WERI-Rb-1 (cell line): ENCODE results near the gene C1orf105.

Experiments used
- DNase-seq: peaks from one replicate; pipeline ENCODE4 v3.0.0-alpha.2; 2020
- H3K27ac ChIP-seq: fragments of 250-450 bp; sonication (Bioruptor Pico); 2 replicates; pipeline ENCODE4 v1.5.1; 2020; ENCODE audit warnings: mild to moderate bottlenecking, moderate library complexity
- H3K27me3 ChIP-seq: fragments of 250-450 bp; sonication (Bioruptor Pico); 2 replicates; pipeline ENCODE4 v1.5.1; 2021; ENCODE audit warnings: mild to moderate bottlenecking, low read depth, moderate library complexity; ENCODE audit not compliant: insufficient read depth, severe bottlenecking
- H3K36me3 ChIP-seq: fragments of 250-450 bp; sonication (Bioruptor Pico); 2 replicates; pipeline ENCODE4 v1.5.1; 2020; ENCODE audit warnings: mild to moderate bottlenecking, moderate library complexity
- H3K4me3 ChIP-seq: 2 replicates; pipeline ENCODE4 v1.5.1; 2011; ENCODE audit warnings: low read depth, mild to moderate bottlenecking, control low read depth, low read length
- H3K9me3 ChIP-seq: fragments of 250-450 bp; sonication (Bioruptor Pico); 2 replicates; pipeline ENCODE4 v1.5.1; 2021; ENCODE audit warnings: mild to moderate bottlenecking, moderate library complexity; ENCODE audit not compliant: severe bottlenecking
- TF ChIP-seq, protein P1 (sequence below): IDR thresholded peaks from 2 replicates; pipeline ENCODE4 v1.5.1; 2011; ENCODE audit warnings: low read depth, mild to moderate bottlenecking, control low read depth, inconsistent platforms, low read length

The C1orf105 gene

DNA sequence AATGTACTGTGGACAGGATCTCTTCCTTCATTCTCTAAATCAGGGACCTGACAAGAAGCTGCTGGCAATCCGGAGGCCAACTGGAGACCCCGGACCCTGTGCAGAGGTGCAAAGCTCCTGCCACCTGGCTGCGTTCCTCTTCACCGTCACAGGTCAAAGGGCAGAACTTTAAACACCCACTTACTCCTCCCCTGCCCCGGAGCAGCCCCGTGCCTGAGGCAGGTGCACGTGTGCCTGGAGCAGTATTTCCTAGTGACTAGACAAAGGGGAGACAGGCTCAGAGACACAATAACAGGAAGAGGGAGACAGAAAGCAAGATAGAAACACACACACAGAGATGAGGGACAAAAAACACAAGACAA lies 30.0 kb downstream of the C1orf105 start:
- Histone ChIP-seq H3K27ac (no peak overlapping the region), H3K4me3 (no peak overlapping the region), H3K9me3 (no peaks in the 10 kb centered on the region), H3K36me3 (no peaks in the 10 kb centered on the region), H3K27me3 (peaks cover 58% of the 10 kb centered on the region)
- TF ChIP-seq, protein P1, sequence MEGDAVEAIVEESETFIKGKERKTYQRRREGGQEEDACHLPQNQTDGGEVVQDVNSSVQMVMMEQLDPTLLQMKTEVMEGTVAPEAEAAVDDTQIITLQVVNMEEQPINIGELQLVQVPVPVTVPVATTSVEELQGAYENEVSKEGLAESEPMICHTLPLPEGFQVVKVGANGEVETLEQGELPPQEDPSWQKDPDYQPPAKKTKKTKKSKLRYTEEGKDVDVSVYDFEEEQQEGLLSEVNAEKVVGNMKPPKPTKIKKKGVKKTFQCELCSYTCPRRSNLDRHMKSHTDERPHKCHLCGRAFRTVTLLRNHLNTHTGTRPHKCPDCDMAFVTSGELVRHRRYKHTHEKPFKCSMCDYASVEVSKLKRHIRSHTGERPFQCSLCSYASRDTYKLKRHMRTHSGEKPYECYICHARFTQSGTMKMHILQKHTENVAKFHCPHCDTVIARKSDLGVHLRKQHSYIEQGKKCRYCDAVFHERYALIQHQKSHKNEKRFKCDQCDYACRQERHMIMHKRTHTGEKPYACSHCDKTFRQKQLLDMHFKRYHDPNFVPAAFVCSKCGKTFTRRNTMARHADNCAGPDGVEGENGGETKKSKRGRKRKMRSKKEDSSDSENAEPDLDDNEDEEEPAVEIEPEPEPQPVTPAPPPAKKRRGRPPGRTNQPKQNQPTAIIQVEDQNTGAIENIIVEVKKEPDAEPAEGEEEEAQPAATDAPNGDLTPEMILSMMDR = no peak
- no peak for DNase-seq

GRCh38 chr1:172451002-172451443 lies 30.5 kb downstream of the C1orf105 start:
- Histone ChIP-seq H3K36me3 (no peaks in the 10 kb centered on the region), H3K9me3 (no peaks in the 10 kb centered on the region), H3K4me3 (no peak overlapping the region), H3K27ac (no peak overlapping the region), H3K27me3 (peaks cover 60% of the 10 kb centered on the region)
- DNase-seq = no peak
- TF ChIP-seq, protein P1 = no peak

- no peaks in the 10 kb centered on the region for H3K9me3 ChIP-seq
- DNase-seq = no peak
- H3K27me3 ChIP-seq = peaks cover 75% of the 10 kb centered on the region
- TF ChIP-seq, protein P1 = no peak
- H3K27ac ChIP-seq = no peak overlapping the region
- H3K4me3 ChIP-seq = no peak overlapping the region
- no peaks in the 10 kb centered on the region for H3K36me3 ChIP-seq
Observed at GRCh38 chr1:172452536-172453152, 32.2 kb downstream of the C1orf105 start.

GRCh38 chr1:172453153-172453545 lies 32.7 kb downstream of the C1orf105 start:
- H3K9me3 ChIP-seq = no peaks in the 10 kb centered on the region
- DNase-seq = no peak
- no peak overlapping the region for H3K27ac ChIP-seq

GRCh38 chr1:172453607-172454006 lies 33.1 kb downstream of the C1orf105 start:
- Histone ChIP-seq H3K27me3 (peaks cover 81% of the 10 kb centered on the region), H3K36me3 (no peaks in the 10 kb centered on the region), H3K27ac (no peak overlapping the region), H3K9me3 (no peaks in the 10 kb centered on the region), H3K4me3 (no peak overlapping the region)
- TF ChIP-seq, protein P1 = no peak
- no peak for DNase-seq

More at GRCh38 chr1:172453153-172453545, 32.7 kb downstream of the C1orf105 start:
- TF ChIP-seq, protein P1 = no peak
- Histone ChIP-seq H3K27me3 (peaks cover 80% of the 10 kb centered on the region), H3K4me3 (no peak overlapping the region), H3K36me3 (no peaks in the 10 kb centered on the region)

- TF ChIP-seq, protein P1 = no peak
- no peaks in the 10 kb centered on the region for H3K36me3 ChIP-seq
Observed at GRCh38 chr1:172455451-172455850, 35.0 kb downstream of the C1orf105 start.

More at GRCh38 chr1:172455451-172455850, 35.0 kb downstream of the C1orf105 start:
- DNase-seq = no peak
- no peak overlapping the region for H3K4me3 ChIP-seq
- no peaks in the 10 kb centered on the region for H3K9me3 ChIP-seq
- peaks cover 82% of the 10 kb centered on the region for H3K27me3 ChIP-seq
- H3K27ac ChIP-seq = no peak overlapping the region
